ENCODE results near the gene POU2F3.

- no peak for TF ChIP-seq CTCF (conservative IDR thresholded peaks at IDR 0.05; ENCODE audit: low read depth, low read length)
- TF ChIP-seq EZH2phosphoT487 (IDR thresholded peaks at IDR 0.05; ENCODE audit: borderline replicate concordance, low read length): no peak
- TF ChIP-seq EZH2 (IDR thresholded peaks at IDR 0.05; ENCODE audit: low read length, unreplicated experiment): no peak
Measured at GRCh38 chr11:120226242-120226641, 13.7 kb upstream of the POU2F3 start.
